GM06990 (cell line): Measurements from ENCODE around the gene KCNG2.

Experiments
- DNase-seq: peaks from one replicate; pipeline ENCODE4 v3.0.0-alpha.2; 2011; ENCODE audit not compliant: insufficient read length; ENCODE audit errors: extremely low read depth
- H3K27me3 ChIP-seq: replicated peaks from 2 replicates; pipeline ENCODE4 v1.6.0; 2011; ENCODE audit warnings: low read length; ENCODE audit not compliant: control insufficient read depth, insufficient read depth
- H3K36me3 ChIP-seq: 2 replicates; pipeline ENCODE4 v1.5.1; 2011; ENCODE audit warnings: low read length; ENCODE audit not compliant: control insufficient read depth, insufficient read depth
- H3K4me3 ChIP-seq: replicated peaks from 2 replicates; pipeline ENCODE4 v1.5.1; 2011; ENCODE audit warnings: low read depth, mild to moderate bottlenecking, control low read depth, low read length
- CTCF ChIP-seq: IDR thresholded peaks from 2 replicates; pipeline ENCODE4 v1.5.1; 2011; ENCODE audit warnings: low read length, control low read depth, mild to moderate bottlenecking, inconsistent platforms; ENCODE audit not compliant: insufficient read depth, poor library complexity, severe bottlenecking

The KCNG2 gene

GRCh38 chr18:79792988-79793355, 4.8 kb upstream of the KCNG2 start:
- H3K4me3 ChIP-seq = no peak overlapping the region
- no peak for DNase-seq
- TF ChIP-seq CTCF = no peak
- no peaks in the 10 kb centered on the region for H3K36me3 ChIP-seq
- peaks cover 3% of the 10 kb centered on the region for H3K27me3 ChIP-seq

GRCh38 chr18:79794846-79795245, 2.9 kb upstream of the KCNG2 start:
- Histone ChIP-seq H3K27me3 (peaks cover 4% of the 10 kb centered on the region), H3K4me3 (no peak overlapping the region), H3K36me3 (no peaks in the 10 kb centered on the region)
- DNase-seq = no peak
- TF ChIP-seq CTCF = no peak

GRCh38 chr18:79795446-79795845, 2.3 kb upstream of the KCNG2 start:
- no peak for DNase-seq
- no peak overlapping the region for H3K4me3 ChIP-seq
- no peaks in the 10 kb centered on the region for H3K36me3 ChIP-seq
- H3K27me3 ChIP-seq = peaks cover 4% of the 10 kb centered on the region
- TF ChIP-seq CTCF = no peak

GRCh38 chr18:79796016-79796415, 1.7 kb upstream of the KCNG2 start:
- no peak for DNase-seq
- H3K27me3 ChIP-seq = peaks cover 4% of the 10 kb centered on the region
- no peak overlapping the region for H3K4me3 ChIP-seq
- TF ChIP-seq CTCF = no peak
- H3K36me3 ChIP-seq = no peaks in the 10 kb centered on the region

GRCh38 chr18:79796531-79797405, 970 bp upstream of the KCNG2 start:
- no peak overlapping the region for H3K4me3 ChIP-seq
- H3K27me3 ChIP-seq = peaks cover 4% of the 10 kb centered on the region
- no peak for TF ChIP-seq CTCF
- no peaks in the 10 kb centered on the region for H3K36me3 ChIP-seq
- no peak for DNase-seq
